Right lung (tissue), 5 donors: ENCODE data around the gene IMP4. TPM values are rescaled to one million over a fixed set of nuclear protein-coding genes. Genes with fewer than 3 reads are reported as not detected.

Source experiments
- DNase-seq, 2 donors: peaks; one replicate each; pipeline ENCODE4 v3.0.0-alpha.2; 2013
- polyA plus RNA-seq, 5 donors: library from polyadenylated mRNA; unstranded; fragments of 120-200 nt; gene quantifications; one replicate each; pipeline versions ENCODE4 v1.2.1 to v1.2.3, GENCODE V29; 2013; ENCODE audit warnings: inconsistent platforms in 1 of 5, low replicate concordance in 1 of 5; ENCODE audit not compliant: insufficient read length in 5 of 5, insufficient read depth in 1 of 5

Gene IMP4
- polyA plus RNA-seq, 5 donors, result 27.5 to 43.3 (median 32.6) TPM

DNA sequence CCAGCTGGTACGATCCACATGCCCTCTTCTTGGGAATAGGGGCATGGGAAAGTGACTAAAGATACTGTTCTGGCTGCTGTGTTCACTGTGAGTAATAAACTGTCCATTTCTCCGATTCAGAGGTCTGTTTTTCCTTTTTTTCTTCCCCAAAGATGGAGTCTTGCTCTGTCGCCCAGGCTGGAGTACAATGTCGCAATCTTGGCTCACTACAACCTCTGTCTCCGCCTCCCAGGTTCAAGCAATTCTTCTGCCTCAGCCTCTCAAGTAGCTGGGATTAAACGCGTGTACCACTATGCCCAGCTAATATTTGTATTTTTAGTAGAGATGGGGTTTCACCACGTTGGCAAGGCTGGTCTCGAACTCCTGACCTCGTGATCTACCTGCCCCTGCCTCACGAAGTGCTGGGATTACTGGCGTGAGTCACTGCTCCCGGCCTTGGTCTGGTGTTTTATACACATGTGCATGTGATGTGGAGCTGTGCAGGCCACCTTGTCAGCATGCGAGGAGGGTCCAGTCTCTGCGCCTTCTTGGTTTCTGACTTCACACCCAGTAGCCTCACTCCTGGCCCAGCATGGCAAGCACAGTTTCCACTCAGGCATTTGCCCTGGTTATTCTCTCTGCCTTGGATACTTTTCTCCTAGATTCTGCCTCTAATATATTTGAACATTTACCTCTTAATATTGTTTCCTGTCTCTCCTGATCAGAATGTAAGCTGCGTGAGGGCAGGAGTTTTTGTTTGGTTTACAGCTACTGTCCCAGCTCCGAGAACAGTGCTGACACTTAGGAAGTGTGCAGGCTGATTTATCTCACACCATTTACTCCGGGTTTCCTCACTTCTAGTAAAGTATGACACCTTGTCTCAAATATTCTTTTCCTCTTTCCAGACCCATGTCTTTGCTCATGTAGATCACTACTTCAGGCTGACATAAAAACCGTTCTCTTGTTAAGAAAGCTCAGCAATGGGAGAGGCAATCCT, 32.9 kb downstream of the IMP4 start:
- no peak for DNase-seq

GRCh38 chr2:130376433-130377293, 34.0 kb downstream of the IMP4 start:
- DNase-seq, result no peak

DNA sequence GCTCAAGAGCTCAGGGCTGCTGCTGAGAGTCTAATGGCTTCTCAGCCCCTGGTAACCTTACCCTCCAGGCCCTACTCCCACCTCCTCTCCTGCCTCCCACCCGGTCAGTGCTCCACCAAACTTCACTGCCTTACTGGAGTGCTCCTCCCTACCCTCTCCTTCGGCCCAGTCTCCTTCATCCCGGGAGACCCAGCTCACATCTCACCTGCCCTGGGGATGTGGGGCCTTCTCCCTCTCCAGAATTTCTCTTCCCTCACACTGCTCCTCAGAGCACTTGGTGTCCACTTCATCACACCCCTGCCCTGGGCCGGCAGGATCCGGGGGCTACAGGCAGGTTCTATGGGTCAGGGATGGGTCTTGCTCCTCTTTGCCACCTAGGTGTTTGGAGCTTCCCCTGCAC, 34.8 kb downstream of the IMP4 start:
- DNase-seq, result no peak

- no peak for DNase-seq
Measured at GRCh38 chr2:130378206-130378897, 35.7 kb downstream of the IMP4 start.

DNA sequence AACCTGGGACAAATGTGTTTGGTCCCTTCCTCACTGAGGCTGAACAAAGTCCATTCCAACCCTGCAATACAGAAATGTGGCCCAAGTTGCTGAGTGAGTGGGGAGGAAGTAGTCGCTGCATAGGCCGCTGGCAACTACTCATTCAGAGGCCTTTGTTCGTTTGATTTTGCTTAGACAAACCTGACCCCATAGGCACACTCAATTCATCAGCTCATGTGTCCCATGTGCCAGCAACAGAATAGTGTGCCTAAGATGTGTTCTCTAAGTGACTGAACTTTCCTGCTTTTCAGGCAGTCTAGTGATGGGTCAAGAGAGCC, 36.2 kb downstream of the IMP4 start:
- DNase-seq, result no peak

- no peak for DNase-seq
Measured at GRCh38 chr2:130380096-130380934, 37.6 kb downstream of the IMP4 start.

DNA sequence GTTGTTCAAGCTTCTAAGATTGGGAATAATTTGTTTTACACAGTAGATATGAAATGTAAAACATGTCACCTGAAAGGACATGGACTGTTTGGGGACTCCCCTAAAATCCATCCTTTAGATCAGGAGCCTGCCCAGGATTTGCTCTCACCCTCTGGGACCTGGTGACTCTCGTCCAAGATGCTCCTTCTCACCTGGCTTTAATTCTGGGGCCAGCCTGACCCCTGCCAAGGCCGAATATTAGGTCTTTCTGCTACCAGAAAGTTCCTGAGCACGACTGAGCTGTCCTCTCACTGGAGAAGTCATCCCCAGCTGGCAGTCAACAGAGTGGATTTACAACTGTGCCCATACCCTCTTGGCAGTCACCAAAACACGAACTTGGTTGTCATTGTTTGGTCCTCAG, 38.4 kb downstream of the IMP4 start:
- no peak for DNase-seq

DNA sequence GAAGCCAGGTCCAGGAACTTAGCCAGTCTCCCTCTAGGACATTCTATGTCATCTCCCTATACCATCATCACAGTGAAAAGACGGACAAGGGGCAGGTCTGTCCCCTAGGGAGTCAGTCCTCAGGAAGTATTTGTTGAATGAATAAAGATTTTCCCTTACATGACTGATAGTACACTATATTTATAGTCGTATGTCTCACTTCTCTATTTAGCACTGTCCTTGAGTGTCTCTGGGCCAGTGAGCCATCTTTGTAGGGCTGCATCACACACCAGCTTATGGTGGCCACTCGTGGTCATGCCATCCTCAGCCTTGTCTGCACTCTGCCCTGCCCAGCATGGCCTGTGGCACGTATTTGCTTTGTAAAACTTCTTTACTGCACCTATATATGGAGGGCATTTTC, 38.9 kb downstream of the IMP4 start:
- DNase-seq, result no peak

DNA sequence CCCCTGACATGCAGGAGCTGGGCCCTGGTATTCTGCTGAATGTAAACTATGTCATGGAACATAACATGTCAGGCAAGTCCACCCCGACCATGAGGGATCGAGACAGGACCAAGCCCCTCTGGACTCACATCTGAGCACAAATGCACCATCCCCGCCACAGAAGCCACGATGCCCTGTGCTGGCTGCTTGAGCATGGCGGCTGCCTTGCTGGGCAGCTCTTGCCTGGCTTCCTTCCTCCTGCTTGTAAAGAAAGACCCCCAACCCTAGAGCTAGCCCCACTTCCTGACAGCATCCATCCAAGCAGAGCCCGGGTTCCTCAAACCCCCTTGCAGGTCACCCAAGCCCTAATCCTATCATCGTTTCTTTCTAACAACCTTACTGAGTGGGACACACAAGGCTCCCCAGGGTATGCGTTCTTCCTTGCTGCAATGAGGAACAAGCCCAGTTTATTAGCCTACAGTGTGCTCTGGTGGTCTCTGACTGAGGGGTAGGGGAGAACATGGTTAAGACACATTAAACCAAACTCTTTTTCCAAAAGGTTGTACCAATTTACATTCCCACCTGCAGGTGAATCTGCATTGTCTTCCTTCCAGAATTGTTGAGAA, 39.7 kb downstream of the IMP4 start:
- no peak for DNase-seq

DNA sequence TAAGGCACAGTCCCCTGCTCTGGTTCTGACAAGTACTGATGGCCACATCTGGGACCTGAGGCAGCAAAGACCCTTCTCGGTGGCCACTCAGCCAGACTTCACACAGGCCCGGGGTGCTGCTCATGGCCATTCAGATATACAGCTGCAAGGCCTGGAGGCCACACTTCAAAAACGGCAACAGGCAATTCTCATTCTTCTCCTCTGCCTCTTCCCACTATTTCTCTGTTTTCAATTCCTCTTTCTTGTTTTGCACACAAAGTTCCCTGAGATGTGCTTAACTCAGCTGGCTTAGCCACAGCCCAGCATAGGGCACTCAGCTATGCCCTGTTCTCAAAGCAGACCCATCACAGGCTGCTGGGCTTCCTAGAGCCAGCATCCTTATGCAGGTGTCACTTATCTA, 43.0 kb downstream of the IMP4 start:
- DNase-seq, result no peak

GRCh38 chr2:130387071-130387400, 44.3 kb downstream of the IMP4 start:
- DNase-seq, result no peak

- DNase-seq, result no peak
Measured at GRCh38 chr2:130387804-130388203, 45.1 kb downstream of the IMP4 start.

GRCh38 chr2:130388221-130388907, 45.7 kb downstream of the IMP4 start:
- no peak for DNase-seq

DNA sequence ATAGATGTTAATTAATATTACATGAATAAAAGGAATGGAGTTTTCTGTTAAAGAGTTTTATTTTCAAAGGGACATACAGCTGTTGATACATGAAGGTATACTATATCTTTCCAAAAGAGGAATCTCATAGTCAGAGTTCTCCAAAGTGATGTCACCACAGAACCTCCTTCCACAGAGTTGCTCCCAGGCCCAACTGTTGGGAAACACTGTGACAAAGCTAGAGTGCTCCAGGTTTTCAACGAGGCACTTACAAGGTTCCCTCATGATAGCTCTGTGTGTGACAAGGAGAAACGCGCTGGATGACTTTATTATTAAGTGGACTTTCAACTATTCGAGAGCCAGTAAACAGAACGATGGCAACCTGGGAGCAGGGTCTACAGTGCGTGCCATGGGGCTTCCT, 46.7 kb downstream of the IMP4 start:
- DNase-seq, result no peak

- no peak for DNase-seq
Measured at GRCh38 chr2:130389783-130390182, 47.1 kb downstream of the IMP4 start.

DNA sequence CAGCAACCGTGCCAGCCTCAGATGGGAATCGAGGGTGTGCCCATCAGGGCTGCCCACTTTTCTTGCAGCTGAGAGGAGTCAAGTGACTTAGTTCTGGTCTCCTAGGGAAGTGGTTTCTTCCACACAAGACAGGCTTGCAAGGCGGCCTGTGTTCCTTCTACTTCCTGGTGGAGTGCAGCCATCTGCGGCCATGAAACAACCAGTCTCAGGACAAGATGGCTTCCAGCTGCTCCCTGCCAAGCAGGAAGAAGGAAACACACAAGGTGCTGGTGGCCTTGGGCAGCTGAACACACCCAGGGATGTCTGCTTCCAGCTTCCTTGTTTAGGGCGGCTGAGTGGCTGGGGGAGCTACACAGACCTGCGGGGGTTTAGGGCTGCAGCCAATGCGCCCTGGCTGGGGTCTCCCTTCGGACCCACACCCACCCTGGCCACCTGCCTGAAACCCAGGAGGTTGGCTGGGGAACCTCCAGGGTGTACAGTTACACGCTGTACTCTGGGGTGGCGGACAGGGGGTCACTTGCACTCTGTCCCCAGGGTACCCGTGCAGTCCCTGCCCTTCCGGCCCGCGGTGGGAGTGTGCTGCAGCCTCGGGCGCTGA, 47.9 kb downstream of the IMP4 start:
- no peak for DNase-seq

- DNase-seq, result peak; percentile 75 to 80
Measured at GRCh38 chr2:130391058-130391871, 48.6 kb downstream of the IMP4 start.

DNA sequence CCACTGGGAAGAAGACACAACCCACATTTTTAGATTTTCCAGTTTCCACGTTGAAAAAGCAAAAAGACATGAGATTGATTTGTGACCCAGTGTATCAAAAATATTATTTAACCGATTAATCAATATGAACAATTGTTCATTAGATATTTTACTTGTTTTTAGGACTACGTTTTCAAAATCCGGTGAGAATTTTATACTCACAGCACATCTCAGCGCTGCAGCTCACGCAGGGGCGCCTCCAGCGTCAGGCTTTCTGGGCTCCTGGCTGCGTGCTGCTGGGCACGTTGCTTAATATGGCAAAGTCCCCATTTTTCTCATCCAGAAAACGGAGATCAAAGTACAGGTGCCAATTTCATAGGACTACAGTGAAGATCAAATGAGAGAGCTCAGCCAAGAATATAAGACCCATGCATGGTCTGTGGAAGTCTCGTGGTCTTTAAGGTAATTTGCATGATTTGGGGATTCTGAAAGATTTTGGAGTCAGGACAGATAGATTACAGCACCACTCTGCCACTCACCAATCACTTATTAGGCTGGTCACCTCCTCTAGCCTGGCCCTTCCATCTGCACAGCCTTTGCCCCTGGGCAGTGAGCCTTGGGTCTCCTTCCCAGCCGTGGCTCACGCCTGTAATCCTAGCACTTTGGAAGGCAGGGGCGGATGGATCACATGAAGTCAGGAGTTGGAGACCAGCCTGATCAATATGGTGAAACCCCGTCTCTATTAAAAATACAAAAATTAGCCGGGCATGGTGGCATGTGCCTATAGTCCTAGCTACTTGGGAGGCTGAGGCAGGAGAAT, 49.4 kb downstream of the IMP4 start:
- peak in 1 of 2 donors; percentile 44 for DNase-seq
